Endodermal cell (in vitro differentiated cells): ENCODE data around the gene TRAF4. TPM values are rescaled to one million over a fixed set of nuclear protein-coding genes. Genes with fewer than 3 reads are reported as not detected.

ENCODE experiments used
- DNase-seq: peaks from one replicate; pipeline ENCODE4 v3.0.0-alpha.2; 2017
- H3K27ac ChIP-seq: 2 replicates; pipeline ENCODE4 v1.5.1; 2013; ENCODE audit warnings: mild to moderate bottlenecking, low read depth, low read length, moderate library complexity
- H3K27me3 ChIP-seq: 2 replicates; pipeline ENCODE4 v1.6.1; 2013; ENCODE audit warnings: mild to moderate bottlenecking, low read length, moderate library complexity; ENCODE audit not compliant: insufficient read depth, control insufficient read depth, poor library complexity, severe bottlenecking
- H3K36me3 ChIP-seq: 2 replicates; pipeline ENCODE4 v1.7.0; 2013; ENCODE audit warnings: mild to moderate bottlenecking, low read length, moderate library complexity; ENCODE audit not compliant: control insufficient read depth, insufficient read depth
- H3K4me1 ChIP-seq: one replicate; pipeline ENCODE4 v1.7.0; 2013; ENCODE audit warnings: low read length; ENCODE audit not compliant: control insufficient read depth, insufficient read depth
- H3K4me3 ChIP-seq: 2 replicates; pipeline ENCODE4 v1.5.1; 2013; ENCODE audit warnings: mild to moderate bottlenecking, low read length, moderate library complexity
- H3K9ac ChIP-seq: 2 replicates; pipeline ENCODE4 v1.6.1; 2013; ENCODE audit warnings: mild to moderate bottlenecking, low read length, moderate library complexity; ENCODE audit not compliant: poor library complexity, severe bottlenecking; ENCODE audit errors: extremely low read depth
- H3K9me3 ChIP-seq: 2 replicates; pipeline ENCODE4 v1.6.1; 2013; ENCODE audit warnings: mild to moderate bottlenecking, low read length, moderate library complexity; ENCODE audit not compliant: control insufficient read depth
- H3K27ac Mint-ChIP-seq: 2 replicates; pipeline ENCODE4 v1.8.0; 2020; ENCODE audit warnings: mixed read lengths
- H3K27me3 Mint-ChIP-seq: 2 replicates; pipeline ENCODE4 v1.8.0; 2021; ENCODE audit warnings: mild to moderate bottlenecking, mixed read lengths; ENCODE audit not compliant: insufficient read depth
- H3K36me3 Mint-ChIP-seq: 2 replicates; pipeline ENCODE4 v1.8.0; 2020; ENCODE audit warnings: low read depth, mixed read lengths
- H3K4me1 Mint-ChIP-seq: 2 replicates; pipeline ENCODE4 v1.8.0; 2020; ENCODE audit warnings: mixed read lengths
- H3K4me3 Mint-ChIP-seq: 2 replicates; pipeline ENCODE4 v1.8.0; 2020; ENCODE audit warnings: mild to moderate bottlenecking, moderate library complexity, mixed read lengths
- H3K9me3 Mint-ChIP-seq: 2 replicates; pipeline ENCODE4 v1.8.0; 2020; ENCODE audit warnings: mild to moderate bottlenecking, mixed read lengths
- WGBS, 2 experiments: methylation state at CpG; one replicate each; pipeline versions ENCODE4 v1.1.5 to v1.1.7; 2013; ENCODE audit warnings: missing lambda C conversion rate in 2 of 2, mixed read lengths in 1 of 2; ENCODE audit not compliant: insufficient coverage in 1 of 2, insufficient read length in 1 of 2; 5-methylcytosine and 5-hydroxymethylcytosine counted together
- total RNA-seq, 2 donors: library from RNA; stranded (reverse); fragmentation: NEBNext Ultra II Directional in 1 of 2; extraction: Animal tissue kit (Norgen Biotek cat#: 25700) in 1 of 2; gene quantifications; 2 replicates in 1 of 2; 3 replicates in 1 of 2; pipeline ENCODE4 v1.2.1, GENCODE V29; 2021
- TF ChIP-seq, protein P1 (sequence below): fragments of 200-600 bp; sonication (generic); conservative IDR thresholded peaks from 2 replicates; pipeline ENCODE4 v1.5.0; 2021; ENCODE audit warnings: antibody characterized with exemption, mild to moderate bottlenecking

The TRAF4 gene
- total RNA-seq, 2 donors from 2014 or later = 168 to 169 TPM

DNA sequence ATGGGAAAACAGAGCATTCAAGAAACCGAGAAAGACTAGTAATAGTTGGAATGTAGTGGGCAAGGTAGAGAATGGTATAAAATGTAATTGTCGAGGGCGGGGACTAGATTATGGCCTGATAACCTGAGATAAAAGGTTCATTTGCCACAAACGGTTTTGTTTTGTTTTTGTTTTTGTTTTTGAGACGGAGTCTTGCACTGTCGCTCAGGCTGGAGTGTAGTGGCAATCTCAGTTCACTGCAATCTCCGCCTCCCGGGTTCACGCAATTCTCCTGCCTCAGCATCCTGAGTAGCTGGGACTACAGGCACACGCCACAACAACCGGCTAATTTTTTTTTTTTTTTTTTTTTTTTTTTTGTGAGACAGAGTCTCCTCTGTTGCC, 13.9 kb upstream of the TRAF4 start:
- Histone ChIP-seq H3K27me3 (no peaks in the 10 kb centered on the region), H3K9me3 (no peaks in the 10 kb centered on the region), H3K36me3 (peaks cover 4% of the 10 kb centered on the region), H3K9ac (no peak overlapping the region), H3K4me3 (no peak overlapping the region), H3K4me1 (no peaks in the 10 kb centered on the region), H3K27ac (no peak overlapping the region)
- 90 to 95% methylated on average over 9 of the region's 11 CpGs for WGBS, 2 experiments
- peaks cover 12% of the 10 kb centered on the region for H3K4me1 Mint-ChIP-seq
- H3K27ac Mint-ChIP-seq = peak overlapping the region; percentile 78
- no peaks in the 10 kb centered on the region for H3K9me3 Mint-ChIP-seq
- H3K27me3 Mint-ChIP-seq = no peaks in the 10 kb centered on the region
- peaks cover 7% of the 10 kb centered on the region for H3K36me3 Mint-ChIP-seq
- H3K4me3 Mint-ChIP-seq = no peak overlapping the region
- DNase-seq = no peak
- TF ChIP-seq, protein P1, sequence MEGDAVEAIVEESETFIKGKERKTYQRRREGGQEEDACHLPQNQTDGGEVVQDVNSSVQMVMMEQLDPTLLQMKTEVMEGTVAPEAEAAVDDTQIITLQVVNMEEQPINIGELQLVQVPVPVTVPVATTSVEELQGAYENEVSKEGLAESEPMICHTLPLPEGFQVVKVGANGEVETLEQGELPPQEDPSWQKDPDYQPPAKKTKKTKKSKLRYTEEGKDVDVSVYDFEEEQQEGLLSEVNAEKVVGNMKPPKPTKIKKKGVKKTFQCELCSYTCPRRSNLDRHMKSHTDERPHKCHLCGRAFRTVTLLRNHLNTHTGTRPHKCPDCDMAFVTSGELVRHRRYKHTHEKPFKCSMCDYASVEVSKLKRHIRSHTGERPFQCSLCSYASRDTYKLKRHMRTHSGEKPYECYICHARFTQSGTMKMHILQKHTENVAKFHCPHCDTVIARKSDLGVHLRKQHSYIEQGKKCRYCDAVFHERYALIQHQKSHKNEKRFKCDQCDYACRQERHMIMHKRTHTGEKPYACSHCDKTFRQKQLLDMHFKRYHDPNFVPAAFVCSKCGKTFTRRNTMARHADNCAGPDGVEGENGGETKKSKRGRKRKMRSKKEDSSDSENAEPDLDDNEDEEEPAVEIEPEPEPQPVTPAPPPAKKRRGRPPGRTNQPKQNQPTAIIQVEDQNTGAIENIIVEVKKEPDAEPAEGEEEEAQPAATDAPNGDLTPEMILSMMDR = no peak

DNA sequence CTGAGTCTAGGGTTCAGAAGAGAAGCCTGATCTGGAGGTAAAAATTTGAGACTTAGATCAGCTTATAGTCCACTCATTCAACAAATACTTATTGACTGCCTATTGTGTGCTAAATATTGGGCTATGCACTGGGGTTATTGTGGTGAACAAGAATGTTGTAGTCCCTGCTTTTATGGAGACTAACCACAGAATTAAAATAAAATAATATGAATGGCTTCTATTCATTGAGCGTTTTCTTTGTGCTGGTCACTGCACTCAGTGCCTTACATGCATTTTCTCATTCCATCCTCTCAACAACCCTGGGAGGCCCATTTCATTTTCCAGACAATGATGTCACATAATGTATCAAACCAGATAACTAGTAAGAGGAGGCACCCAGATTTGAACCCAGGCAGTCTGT, 10.5 kb upstream of the TRAF4 start:
- 95 to 100% methylated on average over 1 of the region's 1 CpG for WGBS, 2 experiments
- TF ChIP-seq, protein P1 = no peak
- no peak overlapping the region for H3K27ac Mint-ChIP-seq
- H3K4me1 Mint-ChIP-seq = peaks cover 6% of the 10 kb centered on the region
- Histone ChIP-seq H3K36me3 (peaks cover 4% of the 10 kb centered on the region), H3K27ac (no peak overlapping the region), H3K27me3 (no peaks in the 10 kb centered on the region), H3K4me3 (no peak overlapping the region), H3K4me1 (no peaks in the 10 kb centered on the region), H3K9me3 (no peaks in the 10 kb centered on the region), H3K9ac (no peak overlapping the region)
- H3K9me3 Mint-ChIP-seq = no peaks in the 10 kb centered on the region
- no peak for DNase-seq
- H3K27me3 Mint-ChIP-seq = no peaks in the 10 kb centered on the region
- peaks cover 19% of the 10 kb centered on the region for H3K36me3 Mint-ChIP-seq
- H3K4me3 Mint-ChIP-seq = no peak overlapping the region

DNA sequence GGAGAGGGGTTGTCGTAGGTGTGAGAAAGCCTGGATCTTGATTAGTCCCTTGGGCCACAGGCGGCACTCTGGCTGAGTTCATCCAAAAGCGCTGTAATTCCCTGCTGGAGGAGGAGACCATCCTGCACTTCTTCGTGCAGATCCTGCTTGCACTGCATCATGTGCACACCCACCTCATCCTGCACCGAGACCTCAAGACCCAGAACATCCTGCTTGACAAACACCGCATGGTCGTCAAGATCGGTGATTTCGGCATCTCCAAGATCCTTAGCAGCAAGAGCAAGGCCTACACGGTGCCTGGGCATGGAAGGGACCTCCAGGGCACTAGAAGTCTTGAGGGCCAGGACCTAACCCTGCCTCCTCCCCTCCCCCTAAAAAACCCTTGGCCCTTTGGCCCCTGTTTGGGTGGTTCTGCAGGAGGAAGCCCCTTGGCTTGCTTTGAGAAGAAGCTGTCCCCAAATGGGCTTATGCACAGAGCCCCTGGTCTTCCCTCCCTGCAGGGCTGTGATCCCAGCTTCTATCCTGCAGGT, 9.0 kb upstream of the TRAF4 start:
- Mint-ChIP-seq H3K27me3 (no peaks in the 10 kb centered on the region), H3K27ac (no peak overlapping the region), H3K36me3 (peaks cover 30% of the 10 kb centered on the region), H3K4me1 (peaks cover 1% of the 10 kb centered on the region), H3K4me3 (no peak overlapping the region), H3K9me3 (no peaks in the 10 kb centered on the region)
- Histone ChIP-seq H3K9me3 (no peaks in the 10 kb centered on the region), H3K4me1 (no peaks in the 10 kb centered on the region), H3K27ac (no peak overlapping the region), H3K9ac (no peak overlapping the region), H3K4me3 (no peak overlapping the region), H3K36me3 (peaks cover 7% of the 10 kb centered on the region), H3K27me3 (no peaks in the 10 kb centered on the region)
- no peak for DNase-seq
- 91 to 93% methylated on average over 4 to 10 of the region's 10 CpGs for WGBS, 2 experiments
- TF ChIP-seq, protein P1 = no peak
